Thyroid gland (tissue), 4 donors: Measurements from ENCODE around the gene PELI2. TPM values are rescaled to one million over a fixed set of nuclear protein-coding genes. Genes with fewer than 3 reads are reported as not detected.

Experiments used
- DNase-seq, 2 donors: peaks; one replicate each; pipeline ENCODE4 v3.0.0-alpha.2; 2019
- H3K27ac ChIP-seq, 3 donors: fragments of 200-600 bp; sonication (generic); 1 replicate in 2 of 3; 2 replicates in 1 of 3; pipeline ENCODE4 v1.5.1; 2016 to 2019; ENCODE audit warnings: mild to moderate bottlenecking in 1 of 3, moderate library complexity in 1 of 3
- H3K27me3 ChIP-seq: fragments of 200-600 bp; sonication (generic); one replicate; pipeline ENCODE4 v1.5.1; 2019
- H3K36me3 ChIP-seq, 2 donors: fragments of 200-600 bp; sonication (generic); one replicate each; pipeline ENCODE4 v1.5.1; 2016 to 2019
- H3K4me1 ChIP-seq, 2 donors: fragments of 200-600 bp; sonication (generic); one replicate each; pipeline ENCODE4 v1.5.1; 2017 to 2019
- H3K4me3 ChIP-seq, 3 donors: fragments of 200-600 bp; sonication (generic); replicated peaks in 1 of 3; 1 replicate in 2 of 3; 2 replicates in 1 of 3; pipeline ENCODE4 v1.5.1; 2016; ENCODE audit warnings: mild to moderate bottlenecking in 1 of 3
- H3K9me3 ChIP-seq: fragments of 200-600 bp; sonication (generic); one replicate; pipeline ENCODE4 v1.5.1; 2017
- CTCF ChIP-seq, 6 experiments: fragments of 200-600 bp in 3 of 6; fragments of 450-650 bp in 3 of 6; sonication (generic) in 3 of 6; IDR thresholded peaks; one replicate each; pipeline ENCODE4 v1.5.1; 2016 to 2019; ENCODE audit warnings: antibody characterized with exemption in 6 of 6, mild to moderate bottlenecking in 2 of 6, inconsistent platforms in 1 of 6, moderate library complexity in 1 of 6
- POLR2A ChIP-seq, 2 donors: fragments of 450-650 bp; IDR thresholded peaks; one replicate each; pipeline ENCODE4 v1.6.1; 2017; ENCODE audit warnings: antibody characterized with exemption in 2 of 2, mild to moderate bottlenecking in 2 of 2, moderate library complexity in 1 of 2
- WGBS, 2 donors: methylation state at CpG; one replicate each; pipeline ENCODE4 v1.1.5; 2017; 5-methylcytosine and 5-hydroxymethylcytosine counted together
- intact Hi-C: fragments of 100-400 bp; cut with DNase I; formaldehyde crosslinking; loops from one replicate; pipeline ENCODE4 v1.15.1; 2023
- total RNA-seq, 4 donors: library from RNA; depleted of rRNA; stranded (reverse); fragments of >200 nt; gene quantifications; one replicate each; pipeline ENCODE4 v1.2.3, GENCODE V29; 2016

PELI2 gene
- total RNA-seq, 4 donors from 2014 or later, result 10.8 to 17.6 (median 13.6) TPM

GRCh38 chr14:56211084-56211483 is 92.9 kb downstream of the PELI2 start:
- H3K9me3 ChIP-seq, result no peaks in the 10 kb centered on the region
- intact Hi-C loops, result loop anchor here (10.0 kb wide), 1 partner anchor 86 kb away; no protein-coding TSS in a partner anchor
- no peak overlapping the region for H3K4me3 ChIP-seq
- TF ChIP-seq CTCF (IDR thresholded peaks at IDR 0.05), result no peak
- TF ChIP-seq POLR2A (IDR thresholded peaks at IDR 0.05), result no peak
- DNase-seq, result no peak
- peaks cover 13 to 23% of the 10 kb centered on the region in 2 donors for H3K4me1 ChIP-seq
- no peaks in the 10 kb centered on the region for H3K36me3 ChIP-seq
- H3K27ac ChIP-seq, result no peak overlapping the region
- no peaks in the 10 kb centered on the region for H3K27me3 ChIP-seq
- 86 to 89% methylated on average over 3 of the region's 3 CpGs for WGBS, 2 donors

- intact Hi-C loops, result loop anchor here (10.0 kb wide), 1 partner anchor 87 kb away; no protein-coding TSS in a partner anchor
- no peak for DNase-seq
- Histone ChIP-seq H3K4me1 (peaks cover 12 to 21% of the 10 kb centered on the region in 2 donors), H3K4me3 (no peak overlapping the region), H3K36me3 (no peaks in the 10 kb centered on the region), H3K9me3 (no peaks in the 10 kb centered on the region), H3K27me3 (no peaks in the 10 kb centered on the region), H3K27ac (no peak overlapping the region)
- 62 to 69% methylated on average over 2 of the region's 2 CpGs for WGBS, 2 donors
- no peak for TF ChIP-seq POLR2A (IDR thresholded peaks at IDR 0.05)
- no peak for TF ChIP-seq CTCF (IDR thresholded peaks at IDR 0.05)
Observed at GRCh38 chr14:56211844-56212243, 93.6 kb downstream of the PELI2 start.

DNA sequence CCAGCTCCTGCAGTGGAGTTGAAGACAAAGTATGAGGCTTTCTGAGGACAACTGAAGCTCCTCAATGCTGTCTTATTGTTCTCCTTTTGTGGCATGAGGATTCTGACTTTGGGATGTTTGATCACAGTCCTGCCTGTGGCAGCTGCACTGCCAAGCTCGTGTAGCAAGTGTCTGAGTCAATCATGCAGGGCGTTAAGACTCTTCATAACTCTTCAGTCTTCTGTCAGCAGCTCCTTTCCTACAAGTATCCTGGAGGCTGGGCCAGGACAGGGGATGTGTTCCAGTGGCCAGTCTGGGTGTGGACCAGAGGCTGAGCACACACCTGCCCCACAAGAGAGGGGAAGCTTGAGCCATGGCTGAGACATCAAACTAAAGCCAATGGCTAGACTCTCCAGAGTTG is 94.3 kb downstream of the PELI2 start:
- intact Hi-C loops, result loop anchor here (10.0 kb wide), 1 partner anchor 88 kb away; no protein-coding TSS in a partner anchor
- no peak for DNase-seq
- Histone ChIP-seq H3K9me3 (no peaks in the 10 kb centered on the region), H3K27ac (no peak overlapping the region), H3K4me1 (peaks cover 16 to 20% of the 10 kb centered on the region in 2 donors), H3K4me3 (no peak overlapping the region), H3K36me3 (no peaks in the 10 kb centered on the region), H3K27me3 (no peaks in the 10 kb centered on the region)
- 49 to 73% methylated on average over 2 of the region's 2 CpGs for WGBS, 2 donors
- TF ChIP-seq POLR2A (IDR thresholded peaks at IDR 0.05) (no peak), CTCF (IDR thresholded peaks at IDR 0.05) (no peak)

DNA sequence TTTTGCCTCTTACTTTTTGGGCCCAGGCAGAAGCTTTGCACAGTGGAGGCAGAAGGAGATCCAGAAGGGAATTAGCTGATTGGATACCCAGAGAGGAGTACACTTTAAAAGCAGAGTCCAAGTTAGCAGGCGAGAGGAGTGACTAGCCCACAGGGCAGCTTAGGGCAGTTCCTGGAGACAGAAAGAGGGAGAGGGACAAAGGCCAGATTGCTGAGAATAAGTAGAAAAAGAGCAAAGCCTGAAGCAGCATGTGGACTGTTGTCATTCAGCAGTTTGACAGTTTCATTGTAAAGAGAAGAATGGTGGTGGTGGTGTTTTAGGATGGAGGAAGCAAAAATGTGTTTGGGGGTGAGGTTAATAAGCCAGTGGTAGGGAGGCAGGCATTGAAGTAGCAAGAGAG is 95.1 kb downstream of the PELI2 start:
- DNase-seq, result no peak
- H3K4me1 ChIP-seq, result peaks cover 10 to 13% of the 10 kb centered on the region in 2 donors
- H3K9me3 ChIP-seq, result no peaks in the 10 kb centered on the region
- intact Hi-C loops, result loop anchor here (10.0 kb wide), 1 partner anchor 89 kb away; no protein-coding TSS in a partner anchor
- no peak overlapping the region for H3K27ac ChIP-seq
- no peaks in the 10 kb centered on the region for H3K36me3 ChIP-seq
- TF ChIP-seq CTCF (IDR thresholded peaks at IDR 0.05) (no peak), POLR2A (IDR thresholded peaks at IDR 0.05) (no peak)
- H3K4me3 ChIP-seq, result no peak overlapping the region
- no peaks in the 10 kb centered on the region for H3K27me3 ChIP-seq
- 89 to 94% methylated on average over 1 of the region's 1 CpG for WGBS, 2 donors

- no peak for TF ChIP-seq CTCF (IDR thresholded peaks at IDR 0.05)
- TF ChIP-seq POLR2A (IDR thresholded peaks at IDR 0.05), result no peak
- intact Hi-C loops, result loop anchor here (10.0 kb wide), 1 partner anchor 90 kb away; no protein-coding TSS in a partner anchor
- 86 to 93% methylated on average over 3 of the region's 3 CpGs for WGBS, 2 donors
Observed at GRCh38 chr14:56215180-56215579, 97.0 kb downstream of the PELI2 start.

More at GRCh38 chr14:56215180-56215579, 97.0 kb downstream of the PELI2 start:
- H3K4me1 ChIP-seq, result peaks cover 10 to 17% of the 10 kb centered on the region in 2 donors
- no peak for DNase-seq
- H3K27ac ChIP-seq, result no peak overlapping the region
- H3K36me3 ChIP-seq, result no peaks in the 10 kb centered on the region
- no peaks in the 10 kb centered on the region for H3K27me3 ChIP-seq
- no peaks in the 10 kb centered on the region for H3K9me3 ChIP-seq
- no peak overlapping the region for H3K4me3 ChIP-seq
